ENCODE data around the gene SUCLG2. TPM values are rescaled to one million over a fixed set of nuclear protein-coding genes. Genes with fewer than 3 reads are reported as not detected.

The SUCLG2 gene
- total and polyA plus RNA-seq, 2 donors (not counting 1 experiment from before 2014, with no cell fraction given) = 56.8 to 87.4 TPM

GRCh38 chr3:67490658-67491057, 163.8 kb downstream of the SUCLG2 start:
- H3K27ac ChIP-seq (ENCODE audit: insufficient read depth, low read length) = no peak overlapping the region
- no peak overlapping the region for H3K9ac ChIP-seq (ENCODE audit: insufficient read depth, low read length)
- no peak for TF ChIP-seq CTCF (conservative IDR thresholded peaks at IDR 0.05 in 1 of 2, IDR thresholded peaks at IDR 0.05 in 1 of 2; ENCODE audit: low read depth in 1 of 2, low read length in 2 of 2)
- TF ChIP-seq EZH2 (IDR thresholded peaks at IDR 0.05; ENCODE audit: low read length, missing control alignments) = no peak
- no peaks in the 10 kb centered on the region for H3K4me1 ChIP-seq (ENCODE audit: control insufficient read depth, extremely low read depth, insufficient read depth, low read length)
- no peaks in the 10 kb centered on the region for H3K36me3 ChIP-seq (ENCODE audit: control insufficient read depth, insufficient read depth, low read length)
- H3K4me2 ChIP-seq (ENCODE audit: extremely low read depth, insufficient read depth, low read length) = no peak overlapping the region
- H3K4me3 ChIP-seq (replicated peaks in 1 of 4; ENCODE audit: control extremely low read depth in 1 of 4, insufficient read depth in 1 of 4, low read depth in 3 of 4, low read length in 4 of 4) = no peak overlapping the region
- no peaks in the 10 kb centered on the region for H4K20me1 ChIP-seq (ENCODE audit: control insufficient read depth, extremely low read depth, insufficient read depth, low read length)
- H3K27me3 ChIP-seq (ENCODE audit: control insufficient read depth, insufficient read depth, low read length) = no peaks in the 10 kb centered on the region
- H3K9me3 ChIP-seq (ENCODE audit: control insufficient read depth, insufficient read depth, low read depth, low read length) = no peaks in the 10 kb centered on the region
- H2AFZ ChIP-seq (ENCODE audit: low read length) = no peak overlapping the region
- DNase-seq (ENCODE audit: low read depth in 2 of 2) = no peak
- no peaks in the 10 kb centered on the region for H3K79me2 ChIP-seq (ENCODE audit: control insufficient read depth, insufficient read depth, low read length)

- no peak overlapping the region for H3K9ac ChIP-seq (ENCODE audit: insufficient read depth, low read length)
Measured at GRCh38 chr3:67489816-67490215, 164.6 kb downstream of the SUCLG2 start.

GRCh38 chr3:67487564-67488114, 166.8 kb downstream of the SUCLG2 start:
- Histone ChIP-seq H3K79me2 (ENCODE audit: control insufficient read depth, insufficient read depth, low read length) (no peaks in the 10 kb centered on the region), H3K4me2 (ENCODE audit: extremely low read depth, insufficient read depth, low read length) (no peak overlapping the region), H3K9ac (ENCODE audit: insufficient read depth, low read length) (no peak overlapping the region), H3K27ac (ENCODE audit: insufficient read depth, low read length) (no peak overlapping the region), H3K36me3 (ENCODE audit: control insufficient read depth, insufficient read depth, low read length) (no peaks in the 10 kb centered on the region), H3K4me1 (ENCODE audit: control insufficient read depth, extremely low read depth, insufficient read depth, low read length) (no peaks in the 10 kb centered on the region), H4K20me1 (ENCODE audit: control insufficient read depth, extremely low read depth, insufficient read depth, low read length) (no peaks in the 10 kb centered on the region), H3K27me3 (ENCODE audit: control insufficient read depth, insufficient read depth, low read length) (no peaks in the 10 kb centered on the region), H3K4me3 (replicated peaks in 1 of 4; ENCODE audit: control extremely low read depth in 1 of 4, insufficient read depth in 1 of 4, low read depth in 3 of 4, low read length in 4 of 4) (no peak overlapping the region), H3K9me3 (ENCODE audit: control insufficient read depth, insufficient read depth, low read depth, low read length) (no peaks in the 10 kb centered on the region), H2AFZ (ENCODE audit: low read length) (no peak overlapping the region)
- TF ChIP-seq EZH2 (IDR thresholded peaks at IDR 0.05; ENCODE audit: low read length, missing control alignments) = no peak
- no peak for TF ChIP-seq CTCF (conservative IDR thresholded peaks at IDR 0.05 in 1 of 2, IDR thresholded peaks at IDR 0.05 in 1 of 2; ENCODE audit: low read depth in 1 of 2, low read length in 2 of 2)
- no peak for DNase-seq (ENCODE audit: low read depth in 2 of 2)

More at GRCh38 chr3:67489816-67490215, 164.6 kb downstream of the SUCLG2 start:
- Histone ChIP-seq H3K9me3 (ENCODE audit: control insufficient read depth, insufficient read depth, low read depth, low read length) (no peaks in the 10 kb centered on the region), H3K4me1 (ENCODE audit: control insufficient read depth, extremely low read depth, insufficient read depth, low read length) (no peaks in the 10 kb centered on the region), H3K27ac (ENCODE audit: insufficient read depth, low read length) (no peak overlapping the region), H3K4me3 (replicated peaks in 1 of 4; ENCODE audit: control extremely low read depth in 1 of 4, insufficient read depth in 1 of 4, low read depth in 3 of 4, low read length in 4 of 4) (no peak overlapping the region), H4K20me1 (ENCODE audit: control insufficient read depth, extremely low read depth, insufficient read depth, low read length) (no peaks in the 10 kb centered on the region), H2AFZ (ENCODE audit: low read length) (no peak overlapping the region), H3K4me2 (ENCODE audit: extremely low read depth, insufficient read depth, low read length) (no peak overlapping the region), H3K79me2 (ENCODE audit: control insufficient read depth, insufficient read depth, low read length) (no peaks in the 10 kb centered on the region), H3K36me3 (ENCODE audit: control insufficient read depth, insufficient read depth, low read length) (no peaks in the 10 kb centered on the region), H3K27me3 (ENCODE audit: control insufficient read depth, insufficient read depth, low read length) (no peaks in the 10 kb centered on the region)
- no peak for TF ChIP-seq CTCF (conservative IDR thresholded peaks at IDR 0.05 in 1 of 2, IDR thresholded peaks at IDR 0.05 in 1 of 2; ENCODE audit: low read depth in 1 of 2, low read length in 2 of 2)
- TF ChIP-seq EZH2 (IDR thresholded peaks at IDR 0.05; ENCODE audit: low read length, missing control alignments) = no peak
- peak; percentile 8 to 60 for DNase-seq (ENCODE audit: low read depth in 2 of 2)
